Measurements from ENCODE around the gene SRRM2. TPM values are rescaled to one million over a fixed set of nuclear protein-coding genes. Genes with fewer than 3 reads are reported as not detected.

SRRM2 gene
- polyA plus RNA-seq, 1 donor (not counting 4 experiments of a cell fraction or from before 2014, with no cell fraction given), result 101 TPM

- no peak overlapping the region for H3K9ac ChIP-seq (ENCODE audit: control insufficient read depth, extremely low read depth, insufficient read depth, low read length)
- FAIRE-seq (no peak), DNase-seq (ENCODE audit: low read depth, low spot score) (no peak)
- H3K9me3 ChIP-seq (ENCODE audit: control insufficient read depth, low read depth, low read length), result no peaks in the 10 kb centered on the region
- peaks cover 37% of the 10 kb centered on the region for H4K20me1 ChIP-seq (ENCODE audit: control insufficient read depth, extremely low read depth, insufficient read depth, low read length)
- H3K9me1 ChIP-seq (ENCODE audit: control insufficient read depth, extremely low read depth, insufficient read depth, low read length), result peaks cover 4% of the 10 kb centered on the region
- dilution Hi-C loops (cut with MboI; ENCODE audit: extremely low pct_ligation_motif_present, low sequenced_read_pairs), result no loop called here
- peaks cover 67 to 93% of the 10 kb centered on the region in 2 experiments for H3K36me3 ChIP-seq (ENCODE audit: control insufficient read depth in 2 of 2, extremely low read depth in 1 of 2, insufficient read depth in 2 of 2, low read length in 2 of 2)
- TF ChIP-seq EZH2 (IDR thresholded peaks at IDR 0.05; ENCODE audit: low read length) (no peak), CTCF (optimal IDR thresholded peaks at IDR 0.05 in 1 of 3, IDR thresholded peaks at IDR 0.05 in 1 of 3, conservative IDR thresholded peaks at IDR 0.05 in 1 of 3; ENCODE audit: extremely low read depth in 1 of 3, insufficient read depth in 2 of 3, low read length in 3 of 3) (peak in 1 of 3 experiments; percentile 3)
- peaks cover 83% of the 10 kb centered on the region for H3K79me2 ChIP-seq (ENCODE audit: control insufficient read depth, insufficient read depth, low read length)
- no peak overlapping the region for H2AFZ ChIP-seq (ENCODE audit: control insufficient read depth, low read length)
- peaks cover 6% of the 10 kb centered on the region for H3K4me1 ChIP-seq (ENCODE audit: control insufficient read depth, extremely low read depth, insufficient read depth, low read length)
- H3K27ac ChIP-seq (ENCODE audit: control insufficient read depth, insufficient read depth, low read length), result no peak overlapping the region
- no peak overlapping the region for H3K4me3 ChIP-seq (ENCODE audit: control insufficient read depth in 2 of 3, extremely low read depth in 1 of 3, insufficient read depth in 2 of 3, low read depth in 1 of 3, low read length in 3 of 3)
- no peak overlapping the region for H3K4me2 ChIP-seq (ENCODE audit: control insufficient read depth, extremely low read depth, insufficient read depth, low read depth, low read length)
- H3K27me3 ChIP-seq (ENCODE audit: control insufficient read depth, extremely low read depth, insufficient read depth, low read length), result no peaks in the 10 kb centered on the region
These were observed 12.3 kb downstream of the SRRM2 start for GRCh38 chr16:2764718-2765117.

DNA sequence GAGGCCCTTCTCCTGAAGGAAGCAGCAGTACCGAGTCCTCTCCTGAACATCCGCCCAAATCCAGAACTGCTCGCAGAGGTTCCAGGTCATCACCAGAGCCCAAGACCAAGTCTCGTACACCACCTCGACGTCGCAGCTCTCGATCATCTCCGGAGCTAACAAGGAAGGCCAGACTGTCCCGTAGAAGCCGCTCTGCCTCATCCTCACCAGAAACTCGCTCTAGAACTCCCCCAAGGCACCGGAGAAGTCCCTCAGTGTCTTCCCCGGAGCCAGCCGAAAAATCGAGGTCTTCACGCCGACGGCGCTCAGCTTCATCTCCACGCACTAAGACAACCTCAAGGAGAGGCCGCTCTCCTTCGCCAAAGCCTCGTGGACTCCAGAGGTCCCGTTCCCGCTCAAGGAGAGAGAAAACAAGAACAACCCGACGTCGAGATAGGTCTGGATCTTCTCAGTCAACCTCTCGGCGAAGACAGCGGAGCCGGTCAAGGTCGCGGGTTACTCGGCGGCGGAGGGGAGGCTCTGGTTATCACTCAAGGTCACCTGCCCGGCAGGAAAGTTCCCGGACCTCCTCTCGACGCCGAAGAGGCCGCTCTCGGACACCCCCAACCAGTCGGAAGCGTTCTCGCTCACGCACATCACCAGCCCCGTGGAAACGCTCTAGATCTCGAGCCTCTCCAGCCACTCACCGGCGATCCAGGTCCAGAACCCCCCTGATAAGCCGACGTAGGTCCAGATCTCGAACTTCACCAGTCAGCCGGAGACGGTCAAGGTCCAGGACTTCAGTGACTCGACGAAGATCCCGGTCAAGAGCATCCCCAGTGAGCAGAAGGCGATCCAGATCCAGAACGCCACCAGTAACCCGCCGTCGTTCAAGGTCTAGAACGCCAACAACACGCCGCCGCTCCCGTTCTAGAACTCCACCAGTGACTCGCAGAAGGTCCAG, 13.3 kb downstream of the SRRM2 start:
- H3K4me1 ChIP-seq (ENCODE audit: control insufficient read depth, extremely low read depth, insufficient read depth, low read length), result peaks cover 9% of the 10 kb centered on the region
- no peaks in the 10 kb centered on the region for H3K27me3 ChIP-seq (ENCODE audit: control insufficient read depth, extremely low read depth, insufficient read depth, low read length)
- no peak overlapping the region for H3K4me2 ChIP-seq (ENCODE audit: control insufficient read depth, extremely low read depth, insufficient read depth, low read depth, low read length)
- DNase-seq (ENCODE audit: low read depth, low spot score), result no peak
- H3K9ac ChIP-seq (ENCODE audit: control insufficient read depth, extremely low read depth, insufficient read depth, low read length), result no peak overlapping the region
- dilution Hi-C loops (cut with MboI; ENCODE audit: extremely low pct_ligation_motif_present, low sequenced_read_pairs), result no loop called here
- H2AFZ ChIP-seq (ENCODE audit: control insufficient read depth, low read length), result no peak overlapping the region
- H3K9me3 ChIP-seq (ENCODE audit: control insufficient read depth, low read depth, low read length), result no peaks in the 10 kb centered on the region
- peaks cover 35% of the 10 kb centered on the region for H4K20me1 ChIP-seq (ENCODE audit: control insufficient read depth, extremely low read depth, insufficient read depth, low read length)
- H3K79me2 ChIP-seq (ENCODE audit: control insufficient read depth, insufficient read depth, low read length), result peaks cover 81% of the 10 kb centered on the region
- peaks cover 70 to 92% of the 10 kb centered on the region in 2 experiments for H3K36me3 ChIP-seq (ENCODE audit: control insufficient read depth in 2 of 2, extremely low read depth in 1 of 2, insufficient read depth in 2 of 2, low read length in 2 of 2)
- TF ChIP-seq CTCF (optimal IDR thresholded peaks at IDR 0.05 in 1 of 3, IDR thresholded peaks at IDR 0.05 in 1 of 3, conservative IDR thresholded peaks at IDR 0.05 in 1 of 3; ENCODE audit: extremely low read depth in 1 of 3, insufficient read depth in 2 of 3, low read length in 3 of 3), result no peak
- no peak for TF ChIP-seq EZH2 (IDR thresholded peaks at IDR 0.05; ENCODE audit: low read length)
- FAIRE-seq, result no peak
- H3K27ac ChIP-seq (ENCODE audit: control insufficient read depth, insufficient read depth, low read length), result no peak overlapping the region
- H3K9me1 ChIP-seq (ENCODE audit: control insufficient read depth, extremely low read depth, insufficient read depth, low read length), result no peaks in the 10 kb centered on the region
- no peak overlapping the region for H3K4me3 ChIP-seq (ENCODE audit: control insufficient read depth in 2 of 3, extremely low read depth in 1 of 3, insufficient read depth in 2 of 3, low read depth in 1 of 3, low read length in 3 of 3)

Measured in keratinocyte (primary cell).